Right renal cortex interstitium (tissue), 3 donors: ENCODE results near the gene AHCY. TPM values are rescaled to one million over a fixed set of nuclear protein-coding genes. Genes with fewer than 3 reads are reported as not detected.
"Not testable (repeated sequence)": the region's sequence is repeated elsewhere in the genome, so short reads cannot be mapped to it uniquely, and the experiment has no call there.

Experiments used
- DNase-seq, 3 donors: peaks; one replicate each; pipeline ENCODE4 v3.0.0-alpha.2; 2013; ENCODE audit warnings: low read depth in 3 of 3, low spot score in 2 of 3
- polyA plus RNA-seq, 3 donors: library from polyadenylated mRNA; unstranded; fragments of 120-200 nt; gene quantifications; one replicate each; pipeline ENCODE4 v1.2.1, GENCODE V29; 2013; ENCODE audit not compliant: insufficient read length in 3 of 3

Gene AHCY
- polyA plus RNA-seq, 3 donors = 184 to 202 (median 186) TPM

DNA sequence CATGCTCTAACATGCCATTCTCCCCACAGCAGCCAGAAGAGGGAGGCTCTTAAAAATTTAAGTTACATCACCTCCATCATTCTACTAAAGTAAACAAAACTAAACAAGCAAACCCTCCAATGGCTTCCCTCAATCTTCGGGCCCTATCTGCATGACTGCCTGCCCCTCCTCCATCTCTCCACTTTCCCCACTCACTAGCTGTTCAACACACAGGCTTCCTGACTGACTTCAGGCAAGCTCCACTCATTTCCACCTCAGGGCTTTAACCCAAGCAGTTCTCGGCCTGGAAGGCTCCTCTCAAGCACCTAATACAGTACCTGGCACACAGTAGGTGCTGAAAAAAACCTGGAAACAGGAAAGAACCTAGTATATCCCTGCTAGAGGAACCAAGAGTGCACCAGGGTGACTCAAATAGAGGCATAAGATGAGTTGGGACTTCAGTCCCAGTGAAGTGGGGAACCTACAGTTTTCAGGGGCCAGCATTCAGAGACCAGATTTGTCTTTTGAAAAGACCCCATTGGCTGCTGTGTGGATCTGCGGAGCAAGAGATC lies 2.8 kb downstream of the AHCY start:
- no peak for DNase-seq

DNA sequence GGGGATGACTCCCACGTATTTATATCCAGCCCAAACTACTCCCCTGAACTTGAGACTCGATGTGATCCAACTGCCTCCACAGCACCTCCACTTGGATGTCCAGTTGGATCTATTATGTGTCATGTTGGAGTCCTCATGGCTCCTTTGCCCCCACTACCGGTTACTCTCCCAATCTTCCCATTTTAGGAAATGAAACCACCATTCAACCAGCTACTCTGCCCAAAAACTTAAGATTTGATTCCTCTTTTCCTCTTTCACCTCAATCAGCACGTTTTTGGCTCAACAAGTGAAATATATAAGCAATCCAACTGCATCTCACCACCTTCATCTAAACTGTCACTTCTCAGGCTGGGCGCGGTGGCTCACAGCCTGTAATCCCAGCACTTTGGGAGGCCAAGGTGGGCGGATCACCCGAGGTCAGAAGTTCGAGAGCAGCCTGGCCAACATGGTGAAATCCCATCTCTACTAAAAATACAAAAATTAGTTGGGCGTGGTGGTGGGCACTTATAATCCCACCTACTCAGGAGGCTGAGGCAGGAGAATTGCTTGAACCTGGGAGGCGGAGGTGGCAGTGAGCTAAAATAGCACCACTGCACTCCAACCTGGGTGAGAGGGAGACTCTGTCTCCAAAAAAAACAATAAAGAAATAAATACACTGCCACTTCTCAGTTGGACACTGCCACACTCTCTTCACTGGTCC lies 3.4 kb downstream of the AHCY start:
- DNase-seq = no peak

DNA sequence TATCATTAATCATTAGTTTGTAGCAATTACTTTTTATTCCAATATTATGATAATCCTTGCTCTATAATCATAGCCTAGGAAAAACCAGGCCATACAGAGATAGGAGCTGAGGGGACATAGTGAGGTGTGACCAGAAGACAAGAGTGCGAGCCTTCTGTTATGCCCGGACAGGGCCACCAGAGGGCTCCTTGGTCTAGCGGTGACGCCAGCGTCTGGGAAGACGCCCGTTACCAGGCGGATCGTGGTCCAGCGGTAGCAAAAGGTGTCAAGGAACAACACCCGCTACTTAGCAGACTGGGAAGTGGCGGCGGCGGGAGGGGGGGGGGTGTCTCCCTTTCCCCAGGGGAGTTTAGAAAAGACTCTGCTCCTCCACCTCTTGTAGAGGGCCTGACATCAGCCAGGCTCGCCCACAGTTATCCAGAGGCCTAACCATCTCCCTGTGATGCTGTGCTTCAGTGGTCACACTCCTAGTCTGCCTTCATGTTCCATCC lies 4.8 kb downstream of the AHCY start:
- not testable (repeated sequence) for DNase-seq

DNA sequence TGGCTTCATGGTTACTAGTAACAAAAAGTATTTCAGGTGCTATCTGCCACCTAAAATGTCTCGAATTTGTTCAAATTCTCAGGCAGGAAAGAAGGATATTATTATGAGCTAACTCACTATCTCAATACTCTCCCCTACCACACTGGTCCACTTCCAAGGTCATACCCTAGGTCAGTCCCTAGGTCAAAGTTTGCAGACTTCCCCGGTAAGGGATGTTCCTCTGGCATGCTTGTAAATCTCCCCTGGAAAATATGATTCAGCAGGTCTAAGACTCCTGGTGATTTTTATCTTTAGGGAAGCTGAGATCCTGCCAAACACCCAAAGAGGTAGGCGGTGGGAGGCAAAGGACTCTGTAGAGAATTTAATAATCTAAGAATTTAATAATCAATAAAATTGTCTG lies 6.7 kb downstream of the AHCY start:
- no peak for DNase-seq

DNA sequence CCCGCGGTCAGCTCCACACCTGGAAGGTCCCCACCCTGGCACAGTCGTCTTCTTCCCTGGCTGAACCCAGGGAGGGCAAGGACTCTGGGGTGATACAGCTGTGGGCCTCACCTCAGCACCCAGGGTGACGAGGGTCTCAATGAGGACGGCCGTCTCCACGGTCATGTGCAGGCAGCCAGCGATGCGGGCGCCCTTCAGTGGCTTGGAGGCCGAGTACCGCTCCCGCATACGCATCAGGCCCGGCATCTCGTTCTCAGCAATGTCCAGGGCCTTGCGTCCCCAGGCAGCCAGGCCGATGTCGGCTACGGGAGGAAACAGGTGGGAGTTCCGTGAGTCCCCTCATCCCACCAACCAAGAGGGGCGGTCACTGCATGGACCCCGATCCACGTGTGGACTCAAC lies 7.9 kb downstream of the AHCY start:
- DNase-seq = no peak

DNA sequence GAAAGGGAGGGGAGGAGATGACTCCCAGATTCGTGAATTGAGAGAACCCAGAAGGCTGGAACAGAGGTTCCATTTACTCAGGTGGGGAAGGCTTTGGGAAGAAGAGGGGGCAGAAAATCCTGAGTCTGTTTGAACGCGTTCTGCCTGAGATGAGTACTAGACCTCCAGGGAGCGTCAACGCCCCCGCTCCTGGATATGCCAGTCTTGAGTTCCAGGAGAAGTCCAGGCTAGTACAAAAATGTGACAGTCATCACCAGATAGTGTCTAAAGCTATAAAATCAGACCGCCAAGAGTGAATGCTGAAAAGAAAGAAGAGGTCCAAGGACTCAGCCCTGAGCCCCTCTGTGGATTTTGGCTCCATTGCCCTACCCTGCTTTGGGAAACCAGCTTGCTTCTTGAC lies 8.6 kb downstream of the AHCY start:
- DNase-seq = no peak

DNA sequence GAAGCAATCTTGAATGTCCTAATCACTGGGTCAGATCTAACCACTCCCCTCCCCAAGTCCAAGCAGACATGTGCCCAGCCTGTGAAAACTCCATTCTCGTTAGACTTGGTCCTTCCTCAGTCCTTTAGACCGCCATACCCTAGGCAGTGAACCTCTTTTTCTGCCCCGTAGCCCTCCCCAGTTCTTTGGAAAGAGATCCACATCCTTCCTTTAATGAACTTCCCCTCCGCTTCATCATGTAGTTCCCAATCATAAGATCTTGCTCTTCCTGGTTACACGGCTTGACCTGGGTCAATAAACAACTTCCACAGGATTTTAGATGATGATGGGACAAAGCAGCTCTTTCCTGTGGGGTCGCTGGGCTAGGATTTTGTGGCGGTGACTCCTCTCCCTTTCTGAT lies 9.6 kb downstream of the AHCY start:
- no peak for DNase-seq

DNA sequence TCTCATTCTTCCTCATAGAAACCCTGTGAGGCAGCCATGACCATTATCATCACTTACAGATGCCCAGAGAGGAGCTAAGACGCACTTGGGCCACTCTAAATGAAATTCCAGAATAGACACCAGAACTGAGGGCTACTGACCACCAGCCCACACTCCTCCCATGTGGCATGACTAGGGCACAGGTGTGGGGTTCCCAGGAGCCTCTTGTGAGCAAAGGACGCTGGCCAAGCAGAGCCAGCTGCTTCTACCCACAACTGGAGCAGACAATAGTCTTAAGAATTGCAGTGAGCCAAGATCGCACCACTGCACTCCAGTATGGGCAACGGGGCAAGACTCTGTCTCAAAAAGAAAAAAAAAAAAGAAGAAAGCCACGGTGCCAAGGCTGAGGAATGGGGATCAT lies 10.0 kb downstream of the AHCY start:
- no peak for DNase-seq

DNA sequence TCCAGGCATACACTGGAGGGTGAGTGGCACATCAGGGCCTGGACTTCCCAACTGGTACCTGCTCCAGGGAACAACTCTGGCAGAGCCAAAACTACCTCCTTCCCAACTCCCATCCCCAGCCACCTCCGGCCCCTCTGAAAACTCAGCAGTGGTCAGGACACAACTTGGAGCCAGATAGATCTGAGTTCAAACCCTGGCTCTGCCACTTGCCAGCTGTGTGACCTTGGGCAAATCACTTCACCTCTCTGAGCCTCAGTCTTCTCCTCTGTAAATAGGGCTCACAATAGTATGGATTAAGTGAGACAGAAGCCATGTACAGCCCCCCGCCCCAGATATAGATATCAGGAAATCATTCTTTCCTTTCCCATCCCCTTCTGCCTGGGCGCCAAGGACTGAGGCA lies 10.7 kb downstream of the AHCY start:
- no peak for DNase-seq

DNA sequence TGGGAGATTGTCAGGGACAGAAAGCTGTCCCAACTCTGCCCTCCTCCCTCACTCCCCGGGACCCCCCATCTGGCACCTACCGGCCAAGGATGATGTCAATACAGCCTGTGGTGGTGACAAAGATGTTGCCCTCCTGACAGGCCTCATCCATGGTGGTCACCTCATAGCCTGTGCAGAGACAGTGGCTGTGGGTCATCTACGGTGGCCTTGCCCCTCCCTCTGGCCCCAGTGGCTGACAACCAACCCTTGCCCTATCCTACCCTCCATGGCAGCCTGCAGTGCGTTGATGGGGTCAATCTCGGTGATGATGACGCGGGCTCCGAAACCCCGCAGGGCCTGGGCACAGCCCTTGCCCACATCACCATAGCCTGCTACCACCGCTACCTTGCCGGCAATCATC lies 12.7 kb downstream of the AHCY start:
- DNase-seq = no peak

DNA sequence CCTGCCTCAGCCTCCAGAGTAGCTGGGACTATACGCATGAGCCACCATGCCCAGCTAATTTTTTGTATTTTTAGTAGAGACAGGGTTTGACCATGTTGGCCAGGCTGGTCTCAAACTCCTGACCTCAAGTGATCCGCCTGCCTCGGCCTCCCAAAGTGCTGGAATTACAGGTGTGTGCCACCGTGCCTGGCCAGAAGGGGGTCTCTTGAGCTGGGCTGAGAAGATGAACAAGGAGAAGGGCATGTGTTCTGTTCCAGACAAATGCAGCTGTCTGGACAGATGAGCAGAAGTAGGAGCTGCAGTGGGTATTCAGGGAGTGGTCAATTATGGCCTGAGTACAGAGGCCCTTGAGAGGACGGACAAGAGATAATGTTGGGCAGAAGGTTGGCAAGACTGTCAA lies 15.7 kb downstream of the AHCY start:
- not testable (repeated sequence) for DNase-seq

DNA sequence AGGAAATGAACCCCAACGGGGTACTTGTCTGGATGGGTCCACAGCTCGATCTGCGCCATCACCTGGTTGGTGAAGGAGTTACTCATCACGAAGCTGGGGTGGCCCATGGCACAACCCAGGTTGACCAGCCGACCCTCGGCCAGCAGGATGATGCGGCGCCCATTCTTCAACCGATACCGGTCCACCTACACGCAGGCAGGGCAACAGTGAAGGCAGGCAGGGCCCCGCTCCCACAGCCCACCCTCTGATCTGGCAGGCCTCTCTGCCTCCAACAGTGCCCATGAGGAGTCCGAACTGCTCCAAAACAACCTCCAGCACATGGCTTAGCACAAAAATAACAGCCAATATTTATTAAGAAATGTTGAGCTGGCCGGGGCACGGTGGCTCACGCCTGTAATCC lies 17.7 kb downstream of the AHCY start:
- no peak for DNase-seq

DNA sequence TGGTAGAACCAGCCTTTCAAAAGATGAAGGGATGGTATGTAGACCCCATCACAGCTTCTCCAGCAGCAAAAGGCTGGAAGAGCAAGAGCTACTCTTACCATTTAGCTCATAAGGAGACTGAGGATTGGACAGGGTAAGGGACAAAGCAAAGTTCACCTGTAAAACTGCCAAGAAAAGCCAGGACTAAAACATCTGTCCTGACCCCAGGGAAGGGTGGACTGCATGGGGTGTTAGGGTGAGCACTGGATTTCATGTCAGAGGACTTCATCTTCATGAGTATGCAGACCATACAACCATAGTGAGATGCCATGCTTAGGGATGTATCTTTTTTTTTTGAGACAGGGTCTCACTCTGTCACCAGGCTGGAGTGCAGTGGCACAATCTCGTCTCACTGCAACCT lies 19.3 kb downstream of the AHCY start:
- DNase-seq = no peak

DNA sequence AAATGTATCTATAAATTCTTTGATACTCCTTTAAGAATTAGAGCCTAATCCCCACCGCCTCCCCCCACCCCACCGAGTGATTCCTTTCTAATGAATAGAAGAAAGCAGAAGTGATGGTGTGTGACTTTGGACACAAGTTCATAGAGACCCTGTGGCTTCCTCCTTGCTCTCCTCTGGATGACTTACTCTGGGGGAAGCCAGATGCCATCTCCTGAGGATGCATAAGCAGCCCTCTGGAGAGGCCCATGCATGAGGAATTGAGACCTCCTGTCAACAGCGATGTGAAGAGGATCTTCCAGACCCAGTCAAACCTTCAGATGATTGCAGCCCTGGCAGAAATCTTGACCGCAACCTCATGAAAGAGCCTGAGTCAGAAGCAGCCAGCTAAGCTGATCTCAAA lies 21.1 kb downstream of the AHCY start:
- no peak for DNase-seq

DNA sequence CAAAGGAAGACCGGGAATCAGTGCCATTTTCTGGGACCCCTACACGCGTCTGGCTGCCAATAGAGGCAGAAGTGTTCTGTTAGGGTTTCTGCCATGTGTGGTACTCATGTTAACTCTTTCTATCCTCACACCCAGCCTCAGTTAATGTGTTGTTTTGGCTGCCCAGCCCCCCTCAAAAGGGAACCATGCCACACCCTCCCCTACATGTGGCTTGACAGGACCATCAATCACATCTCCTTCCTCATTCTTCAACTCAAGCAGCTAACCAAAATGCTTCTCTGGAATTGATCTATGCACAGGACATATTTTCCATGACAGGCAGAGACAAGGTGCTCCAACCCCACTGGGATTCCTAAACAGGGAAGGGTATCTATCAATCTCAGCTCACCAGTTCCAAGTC lies 22.0 kb downstream of the AHCY start:
- DNase-seq = no peak

DNA sequence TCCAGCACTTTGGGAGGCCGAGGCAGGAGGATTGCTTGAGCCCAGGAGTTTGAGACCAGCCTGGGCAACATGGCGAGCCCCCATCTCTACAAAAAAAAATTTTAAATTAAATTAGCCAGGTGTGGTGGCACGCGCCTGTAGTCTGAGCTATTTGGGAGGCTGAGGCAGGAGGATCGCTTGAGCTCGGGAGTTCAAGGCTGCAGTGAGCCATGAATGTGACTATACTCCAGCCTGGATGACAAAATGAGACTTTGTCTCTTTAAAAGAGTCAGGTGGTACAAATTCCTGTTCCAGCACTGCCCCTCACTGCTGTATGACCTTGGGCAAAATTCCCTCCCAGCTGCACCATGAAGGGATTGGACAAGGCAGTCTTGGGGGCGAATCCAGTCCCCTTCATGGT lies 28.5 kb downstream of the AHCY start:
- DNase-seq = no peak

DNA sequence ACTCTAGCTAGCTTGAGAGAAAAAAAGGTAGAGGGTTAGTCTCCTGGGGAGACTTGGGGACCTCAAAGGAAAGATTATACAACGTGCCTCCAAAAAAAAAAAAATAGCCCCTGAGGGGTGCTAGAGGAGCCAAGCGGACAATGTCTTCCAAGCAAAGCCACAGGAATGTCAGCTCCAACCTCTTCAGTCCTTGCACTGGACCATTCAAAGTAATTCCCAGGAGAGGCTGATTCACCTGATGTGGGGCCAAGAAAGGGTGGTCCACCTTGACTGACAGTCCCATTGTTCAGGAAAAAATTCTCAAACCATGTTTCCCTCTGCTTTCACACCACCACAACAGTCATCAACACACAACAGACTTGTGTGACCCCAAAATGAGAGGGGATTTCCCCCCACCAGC lies 31.2 kb downstream of the AHCY start:
- DNase-seq = no peak

DNA sequence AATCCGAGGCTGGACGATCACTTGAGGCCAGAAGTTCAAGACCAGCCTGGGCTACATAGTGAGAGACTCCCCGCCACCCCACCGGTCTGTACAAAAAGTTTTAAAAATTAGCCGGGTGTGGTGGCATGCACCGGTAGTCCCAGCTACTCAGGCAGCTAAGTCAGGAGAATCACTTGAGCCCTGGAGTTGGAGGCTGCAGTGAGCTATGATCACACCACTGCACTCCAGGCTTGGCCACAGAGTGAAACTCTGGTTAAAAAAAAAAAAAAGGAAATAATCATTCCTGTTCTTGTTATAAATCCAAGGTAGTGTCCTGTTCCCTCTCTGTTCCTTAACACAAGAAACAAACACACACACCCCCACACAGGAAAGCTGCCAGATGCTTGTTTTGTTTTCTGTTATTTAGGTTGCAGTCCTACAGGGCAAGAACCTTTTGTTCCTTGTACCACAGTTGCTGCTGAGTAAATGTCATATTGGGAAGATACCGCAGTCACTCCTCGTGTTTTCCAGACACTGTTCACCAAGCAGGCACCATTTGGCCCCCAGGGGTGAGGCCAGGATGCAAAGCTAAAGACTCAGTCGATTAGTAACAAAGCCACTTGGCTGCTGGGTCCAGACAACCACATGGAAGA lies 33.0 kb downstream of the AHCY start:
- no peak for DNase-seq

DNA sequence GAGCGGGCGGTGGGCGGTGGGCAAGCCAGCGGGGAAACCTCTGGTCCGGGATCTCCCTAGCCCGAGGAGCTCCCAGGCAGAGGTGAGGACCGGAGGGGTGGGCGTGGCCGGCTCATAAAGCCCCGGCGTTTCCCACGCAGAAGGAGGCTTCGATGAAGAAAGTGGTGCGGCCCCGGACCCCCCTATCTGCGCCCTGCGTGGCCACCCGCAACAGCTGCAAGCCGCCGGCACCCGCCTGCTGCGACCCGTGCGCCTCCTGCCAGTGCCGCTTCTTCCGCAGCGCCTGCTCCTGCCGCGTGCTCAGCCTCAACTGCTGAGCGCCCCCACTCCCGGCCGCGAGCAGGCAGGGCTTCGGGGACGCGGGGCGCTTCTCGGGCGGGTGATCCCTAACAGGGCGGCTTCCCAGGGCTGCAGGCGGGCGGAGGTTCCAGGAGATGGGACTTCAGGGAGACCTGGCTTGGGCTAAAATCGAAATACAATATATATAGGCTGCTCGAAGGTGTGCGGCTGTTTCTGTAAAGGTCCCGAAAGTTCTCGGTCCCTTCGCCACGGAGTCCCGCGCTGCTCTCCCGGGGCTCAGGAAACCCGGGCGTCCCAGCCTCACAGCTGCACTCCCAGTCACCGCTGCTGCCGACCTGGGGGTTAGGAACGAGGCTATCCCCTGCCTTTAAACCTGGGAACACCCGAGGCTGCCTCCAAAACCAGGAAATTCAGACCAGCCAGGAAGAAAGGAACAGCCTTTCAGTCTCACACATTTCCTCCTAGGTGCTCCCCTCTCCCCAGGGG lies 34.1 kb downstream of the AHCY start:
- no peak for DNase-seq

DNA sequence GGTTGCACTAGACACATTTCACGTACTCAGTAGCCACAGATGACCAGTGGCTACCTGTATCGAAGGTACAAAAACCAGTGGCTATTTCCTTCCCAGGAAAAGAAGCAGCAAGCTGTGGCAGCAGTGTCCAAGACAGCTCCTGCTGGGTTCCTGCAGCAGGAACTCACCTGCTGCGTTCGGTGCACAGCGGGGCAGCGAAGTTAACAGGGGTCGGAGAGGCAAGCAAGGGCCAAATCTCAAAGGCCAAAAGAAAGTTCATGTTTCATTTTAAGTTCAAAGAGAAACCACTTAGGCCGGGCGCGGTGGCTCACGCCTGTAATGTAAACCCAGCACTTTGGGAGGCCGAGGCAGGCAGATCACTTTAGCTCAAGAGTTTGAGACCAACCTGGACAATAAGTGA lies 35.0 kb downstream of the AHCY start:
- no peak for DNase-seq

DNA sequence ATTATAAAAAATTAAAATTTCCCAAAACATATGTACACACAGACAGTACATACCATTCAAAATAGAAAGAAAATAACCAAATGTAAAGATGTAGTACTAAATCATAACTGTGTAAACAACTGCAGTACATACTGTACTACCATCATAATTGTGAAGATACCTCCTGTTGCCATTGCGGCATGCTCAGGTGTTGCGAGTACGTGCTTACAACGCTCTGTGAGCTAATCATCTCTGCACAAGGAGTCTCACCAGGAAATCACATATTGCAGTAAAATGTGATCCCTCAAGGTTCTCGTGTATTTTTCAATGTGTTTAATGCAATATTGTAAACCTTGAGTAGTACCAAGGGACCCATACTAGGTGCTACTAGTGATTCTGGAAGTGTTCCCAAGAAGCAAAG lies 39.0 kb downstream of the AHCY start:
- DNase-seq = no peak

DNA sequence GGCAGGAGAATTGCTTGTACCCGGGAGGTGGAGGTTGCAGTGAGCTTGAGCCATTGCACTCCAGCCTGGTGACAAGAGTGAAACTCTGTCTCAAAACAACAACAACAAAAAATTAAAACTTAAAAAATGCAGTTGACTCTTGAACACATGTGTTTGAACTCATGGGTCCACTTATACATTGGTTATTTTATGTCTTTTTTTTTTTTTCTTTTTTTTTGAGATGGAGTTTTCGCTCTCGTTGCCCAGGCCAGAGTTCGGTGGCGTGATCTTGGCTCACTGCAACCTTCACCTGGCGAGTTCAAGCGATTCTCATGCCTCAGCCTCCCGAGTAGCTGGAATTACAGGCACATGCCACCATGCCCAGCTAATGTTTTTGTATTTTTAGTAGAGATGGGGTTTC lies 39.7 kb downstream of the AHCY start:
- not testable (repeated sequence) for DNase-seq
